DOHH2 (cell line): ENCODE measurements around the gene GANAB.

Source experiments
- H3F3A ChIP-seq: fragments of 200-600 bp; sonication (generic), shearing (Covaris generic); 2 replicates; pipeline ENCODE4 v1.6.0; 2016; ENCODE audit warnings: antibody characterized with exemption, mild to moderate bottlenecking; ENCODE audit not compliant: control insufficient read depth, insufficient read depth
- H3K27ac ChIP-seq: fragments of 200-600 bp; sonication (generic); 2 replicates; pipeline ENCODE4 v1.5.1; 2014; ENCODE audit warnings: low read depth, mild to moderate bottlenecking, low read length, moderate library complexity
- H3K27me3 ChIP-seq: fragments of 200-600 bp; sonication (generic); 2 replicates; pipeline ENCODE4 v1.6.1; 2014; ENCODE audit warnings: mild to moderate bottlenecking, low read length, mixed read lengths; ENCODE audit not compliant: control insufficient read depth
- H3K36me3 ChIP-seq: fragments of 200-600 bp; sonication (generic); 2 replicates; pipeline ENCODE4 v1.6.1; 2014; ENCODE audit warnings: mild to moderate bottlenecking, low read length, moderate library complexity, mixed read lengths; ENCODE audit not compliant: control insufficient read depth
- H3K4me1 ChIP-seq: fragments of 200-600 bp; sonication (generic); 2 replicates; pipeline ENCODE4 v1.6.1; 2014; ENCODE audit warnings: mild to moderate bottlenecking, low read length, mixed read lengths; ENCODE audit not compliant: control insufficient read depth
- H3K4me2 ChIP-seq: fragments of 200-600 bp; sonication (generic); 2 replicates; pipeline ENCODE4 v1.6.0; 2014; ENCODE audit warnings: mild to moderate bottlenecking, low read length, moderate library complexity
- H3K4me3 ChIP-seq: fragments of 200-600 bp; sonication (generic); 2 replicates; pipeline ENCODE4 v1.5.1; 2014; ENCODE audit warnings: mild to moderate bottlenecking, low read length, mixed read lengths
- H3K79me2 ChIP-seq: fragments of 200-600 bp; sonication (generic); 2 replicates; pipeline ENCODE4 v1.6.1; 2014; ENCODE audit warnings: mild to moderate bottlenecking, low read length, mixed read lengths; ENCODE audit not compliant: control insufficient read depth
- H3K9me2 ChIP-seq: fragments of 200-600 bp; sonication (generic); replicated peaks from 2 replicates; pipeline ENCODE4 v1.6.1; 2014; ENCODE audit warnings: mild to moderate bottlenecking, low read length, mixed read lengths; ENCODE audit not compliant: control insufficient read depth
- H3K9me3 ChIP-seq: fragments of 200-600 bp; sonication (generic); 2 replicates; pipeline ENCODE4 v1.6.1; 2014; ENCODE audit warnings: antibody characterized with exemption, low read length, mixed read lengths; ENCODE audit not compliant: control insufficient read depth, insufficient read depth
- H4K20me1 ChIP-seq: fragments of 200-600 bp; sonication (generic); 2 replicates; pipeline ENCODE4 v1.6.0; 2014; ENCODE audit warnings: low read depth, mild to moderate bottlenecking, antibody characterized with exemption, low read length, moderate library complexity; ENCODE audit not compliant: control insufficient read depth, insufficient read depth
- EZH2phosphoT487 ChIP-seq: fragments of 200-600 bp; sonication (generic); IDR thresholded peaks from 2 replicates; pipeline ENCODE4 v1.6.1; 2017; ENCODE audit warnings: borderline replicate concordance, mild to moderate bottlenecking, antibody characterized with exemption, low read length, moderate library complexity, mixed read lengths
- TF ChIP-seq, protein P1 (sequence below): fragments of 200-600 bp; sonication (generic); IDR thresholded peaks from one replicate; pipeline ENCODE4 v1.5.1; 2014; ENCODE audit warnings: antibody characterized with exemption, mild to moderate bottlenecking, low read depth, low read length; ENCODE audit not compliant: poor library complexity, severe bottlenecking

Gene GANAB

DNA sequence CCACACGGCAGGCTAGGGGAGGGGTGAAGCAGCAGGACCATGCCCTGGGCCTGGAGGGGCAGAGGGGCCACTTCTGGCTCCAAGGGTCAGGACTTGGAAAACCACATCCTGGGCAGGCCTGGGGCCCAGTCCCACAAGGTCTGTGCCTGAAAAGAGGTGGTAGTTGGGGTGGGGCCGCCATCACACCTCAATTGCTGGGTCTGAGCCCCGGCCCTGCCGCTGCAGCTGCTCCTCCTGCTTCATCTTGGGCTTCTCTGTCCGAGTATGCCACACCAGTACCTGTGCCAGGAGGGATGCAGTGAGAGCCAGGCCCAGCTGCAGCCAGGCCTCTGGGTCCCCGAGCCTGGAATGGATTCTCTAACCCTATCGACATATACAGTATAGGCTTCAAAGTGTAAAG lies 30.9 kb downstream of the GANAB start:
- Histone ChIP-seq H3F3A (peaks cover 15% of the 10 kb centered on the region), H3K4me1 (peaks cover 24% of the 10 kb centered on the region), H3K4me2 (no peak overlapping the region), H3K9me2 (no peaks in the 10 kb centered on the region), H3K9me3 (no peaks in the 10 kb centered on the region), H3K27me3 (no peaks in the 10 kb centered on the region), H3K27ac (no peak overlapping the region), H3K36me3 (peaks cover 42% of the 10 kb centered on the region), H3K4me3 (no peak overlapping the region), H4K20me1 (no peaks in the 10 kb centered on the region), H3K79me2 (peaks cover 32% of the 10 kb centered on the region)
- TF ChIP-seq EZH2phosphoT487: no peak
- TF ChIP-seq, protein P1, sequence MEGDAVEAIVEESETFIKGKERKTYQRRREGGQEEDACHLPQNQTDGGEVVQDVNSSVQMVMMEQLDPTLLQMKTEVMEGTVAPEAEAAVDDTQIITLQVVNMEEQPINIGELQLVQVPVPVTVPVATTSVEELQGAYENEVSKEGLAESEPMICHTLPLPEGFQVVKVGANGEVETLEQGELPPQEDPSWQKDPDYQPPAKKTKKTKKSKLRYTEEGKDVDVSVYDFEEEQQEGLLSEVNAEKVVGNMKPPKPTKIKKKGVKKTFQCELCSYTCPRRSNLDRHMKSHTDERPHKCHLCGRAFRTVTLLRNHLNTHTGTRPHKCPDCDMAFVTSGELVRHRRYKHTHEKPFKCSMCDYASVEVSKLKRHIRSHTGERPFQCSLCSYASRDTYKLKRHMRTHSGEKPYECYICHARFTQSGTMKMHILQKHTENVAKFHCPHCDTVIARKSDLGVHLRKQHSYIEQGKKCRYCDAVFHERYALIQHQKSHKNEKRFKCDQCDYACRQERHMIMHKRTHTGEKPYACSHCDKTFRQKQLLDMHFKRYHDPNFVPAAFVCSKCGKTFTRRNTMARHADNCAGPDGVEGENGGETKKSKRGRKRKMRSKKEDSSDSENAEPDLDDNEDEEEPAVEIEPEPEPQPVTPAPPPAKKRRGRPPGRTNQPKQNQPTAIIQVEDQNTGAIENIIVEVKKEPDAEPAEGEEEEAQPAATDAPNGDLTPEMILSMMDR: no peak

DNA sequence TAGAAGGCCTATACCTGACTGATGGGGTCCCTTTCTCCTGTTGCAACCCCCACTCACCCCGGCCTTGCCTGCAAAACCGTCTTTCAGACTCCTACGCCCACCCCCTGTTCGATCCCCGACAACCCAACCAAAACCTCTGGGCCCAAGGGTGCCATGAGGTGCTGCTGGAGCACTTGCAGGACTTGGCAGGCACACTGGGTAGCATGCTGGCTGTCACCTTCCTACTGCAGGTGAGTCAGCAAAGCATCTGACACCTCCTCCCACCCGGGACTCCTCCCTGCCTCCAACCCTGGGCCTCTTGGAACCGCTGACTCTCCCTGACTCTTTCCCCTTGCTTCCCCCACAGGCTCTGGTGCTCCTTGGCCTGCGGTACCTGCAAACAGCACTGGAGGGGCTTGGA lies 32.1 kb downstream of the GANAB start:
- H3K36me3 ChIP-seq: peaks cover 40% of the 10 kb centered on the region
- peaks cover 20% of the 10 kb centered on the region for H3K79me2 ChIP-seq
- H3K9me2 ChIP-seq: no peaks in the 10 kb centered on the region
- no peak for TF ChIP-seq EZH2phosphoT487
- TF ChIP-seq, protein P1: no peak
- no peaks in the 10 kb centered on the region for H4K20me1 ChIP-seq
- peaks cover 14% of the 10 kb centered on the region for H3F3A ChIP-seq
- peaks cover 20% of the 10 kb centered on the region for H3K4me1 ChIP-seq
- H3K27ac ChIP-seq: no peak overlapping the region
- no peaks in the 10 kb centered on the region for H3K27me3 ChIP-seq
- H3K4me2 ChIP-seq: no peak overlapping the region
- H3K9me3 ChIP-seq: no peaks in the 10 kb centered on the region
- no peak overlapping the region for H3K4me3 ChIP-seq

DNA sequence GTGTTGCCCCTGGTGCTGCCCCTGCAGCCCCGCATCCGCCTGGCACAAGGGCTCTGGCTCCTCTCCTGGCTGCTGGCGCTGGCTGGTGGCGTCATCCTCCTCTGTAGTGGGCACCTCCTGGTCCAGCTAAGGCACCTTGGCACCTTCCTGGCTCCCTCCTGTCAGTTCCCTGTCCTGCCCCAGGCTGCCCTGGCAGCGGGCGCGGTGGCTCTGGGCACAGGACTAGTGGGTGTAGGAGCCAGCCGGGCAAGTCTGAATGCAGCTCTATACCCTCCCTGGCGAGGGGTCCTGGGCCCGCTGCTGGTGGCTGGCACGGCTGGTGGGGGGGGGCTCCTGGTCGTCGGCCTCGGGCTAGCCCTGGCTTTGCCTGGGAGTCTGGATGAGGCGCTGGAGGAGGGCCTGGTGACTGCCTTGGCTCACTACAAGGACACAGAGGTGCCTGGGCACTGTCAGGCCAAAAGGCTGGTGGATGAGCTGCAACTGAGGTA lies 33.1 kb downstream of the GANAB start:
- Histone ChIP-seq H3K9me2 (no peaks in the 10 kb centered on the region), H3K4me2 (peak overlapping the region; percentile 98; the same call in 1 of the 2 replicates), H3F3A (peaks cover 12% of the 10 kb centered on the region), H3K27ac (peak overlapping the region; percentile 64; the same call in 1 of the 2 replicates), H3K27me3 (no peaks in the 10 kb centered on the region), H3K4me3 (peak overlapping the region; percentile 92), H3K9me3 (no peaks in the 10 kb centered on the region), H3K79me2 (peaks cover 17% of the 10 kb centered on the region), H3K36me3 (peaks cover 40% of the 10 kb centered on the region), H3K4me1 (peaks cover 21% of the 10 kb centered on the region), H4K20me1 (no peaks in the 10 kb centered on the region)
- TF ChIP-seq, protein P1: no peak
- no peak for TF ChIP-seq EZH2phosphoT487
